IgD-negative memory B cell (primary cell): ENCODE data around the gene GPR89A. TPM values are rescaled to one million over a fixed set of nuclear protein-coding genes. Genes with fewer than 3 reads are reported as not detected.
"Not testable (repeated sequence)": the region's sequence is repeated elsewhere in the genome, so short reads cannot be mapped to it uniquely, and the experiment has no call there.

Source experiments
- H3K27ac Mint-ChIP-seq, 3 donors: one replicate each; pipeline ENCODE4 v1.8.0; 2020 to 2022; ENCODE audit warnings: mild to moderate bottlenecking in 3 of 3, mixed read lengths in 3 of 3, moderate library complexity in 1 of 3
- H3K27me3 Mint-ChIP-seq: one replicate; pipeline ENCODE4 v1.8.0; 2021; ENCODE audit warnings: mixed read lengths
- H3K36me3 Mint-ChIP-seq: one replicate; pipeline ENCODE4 v1.8.0; 2020; ENCODE audit warnings: mild to moderate bottlenecking, mixed read lengths
- H3K4me1 Mint-ChIP-seq, 3 donors: one replicate each; pipeline ENCODE4 v1.8.0; 2020 to 2022; ENCODE audit warnings: mixed read lengths in 3 of 3, mild to moderate bottlenecking in 1 of 3
- H3K4me3 Mint-ChIP-seq, 4 donors: one replicate each; pipeline ENCODE4 v1.8.0; 2020 to 2022; ENCODE audit warnings: mild to moderate bottlenecking in 4 of 4, mixed read lengths in 4 of 4, moderate library complexity in 3 of 4
- H3K9me3 Mint-ChIP-seq, 3 donors: one replicate each; pipeline ENCODE4 v1.8.0; 2020 to 2021; ENCODE audit warnings: mixed read lengths in 3 of 3, mild to moderate bottlenecking in 1 of 3
- polyA plus RNA-seq: library from polyadenylated mRNA; unstranded; fragments of 300-500 nt; fragmentation: Illumina TruSeq; gene quantifications from one replicate; pipeline ENCODE4 v1.2.3, GENCODE V29; 2021

GPR89A gene
- polyA plus RNA-seq, 1 donor from 2014 or later, result 14.8 TPM

- Mint-ChIP-seq H3K4me1 (no peaks in the 10 kb centered on the region), H3K9me3 (no peaks in the 10 kb centered on the region), H3K27me3 (peaks cover 3% of the 10 kb centered on the region), H3K4me3 (no peak overlapping the region), H3K27ac (no peak overlapping the region), H3K36me3 (no peaks in the 10 kb centered on the region)
Observed at GRCh38 chr1:145701306-145701862, 93.6 kb downstream of the GPR89A start.

GRCh38 chr1:145702052-145702451 is 94.3 kb downstream of the GPR89A start:
- H3K27me3 Mint-ChIP-seq, result peaks cover 3% of the 10 kb centered on the region
- H3K9me3 Mint-ChIP-seq, result no peaks in the 10 kb centered on the region
- H3K27ac Mint-ChIP-seq, result no peak overlapping the region
- H3K36me3 Mint-ChIP-seq, result no peaks in the 10 kb centered on the region
- no peak overlapping the region for H3K4me3 Mint-ChIP-seq
- H3K4me1 Mint-ChIP-seq, result no peaks in the 10 kb centered on the region

GRCh38 chr1:145702826-145703225 is 95.0 kb downstream of the GPR89A start:
- Mint-ChIP-seq H3K4me1 (peaks cover 0 to under 1% (median under 1%) of the 10 kb centered on the region in 3 donors), H3K27ac (no peak overlapping the region), H3K36me3 (no peaks in the 10 kb centered on the region), H3K9me3 (no peaks in the 10 kb centered on the region), H3K4me3 (no peak overlapping the region), H3K27me3 (peaks cover 3% of the 10 kb centered on the region)

GRCh38 chr1:145705622-145706021 is 97.8 kb downstream of the GPR89A start:
- Mint-ChIP-seq H3K9me3 (peaks cover 0 to 3% (median 0%) of the 10 kb centered on the region in 3 donors), H3K36me3 (peaks cover 2% of the 10 kb centered on the region), H3K27me3 (peaks cover 3% of the 10 kb centered on the region), H3K4me3 (no peak overlapping the region), H3K27ac (no peak overlapping the region), H3K4me1 (peaks cover 0 to 8% (median 2%) of the 10 kb centered on the region in 3 donors)

- Mint-ChIP-seq H3K27me3 (peaks cover 3% of the 10 kb centered on the region), H3K4me3 (no peak overlapping the region), H3K36me3 (peaks cover 2% of the 10 kb centered on the region), H3K9me3 (peaks cover 0 to 3% (median 2%) of the 10 kb centered on the region in 3 donors), H3K4me1 (peaks cover 0 to 8% (median 2%) of the 10 kb centered on the region in 3 donors), H3K27ac (no peak overlapping the region)
Observed at GRCh38 chr1:145706086-145706664, 98.4 kb downstream of the GPR89A start.

GRCh38 chr1:145707183-145707867 is 99.5 kb downstream of the GPR89A start, which contains the start of gene PDZK1:
TSS of gene PDZK1 (minus strand) at chr1:145707368. CDS start at chr1:145688021, 19,347 bp downstream.
- peaks cover 0 to 8% (median 2%) of the 10 kb centered on the region in 3 donors for H3K4me1 Mint-ChIP-seq
- H3K27ac Mint-ChIP-seq, result no peak within 1 kb of the TSS
- H3K36me3 Mint-ChIP-seq, result peaks cover 2% of the 10 kb centered on the region
- peaks cover 0 to 3% (median 2%) of the 10 kb centered on the region in 3 donors for H3K9me3 Mint-ChIP-seq
- H3K27me3 Mint-ChIP-seq, result peaks cover 3% of the 10 kb centered on the region
- no peak within 1 kb of the TSS for H3K4me3 Mint-ChIP-seq

GRCh38 chr1:145708063-145708462 is 100.3 kb downstream of the GPR89A start:
- peaks cover 0 to 3% (median 2%) of the 10 kb centered on the region in 3 donors for H3K9me3 Mint-ChIP-seq
- H3K36me3 Mint-ChIP-seq, result peaks cover 2% of the 10 kb centered on the region
- H3K27ac Mint-ChIP-seq, result no peak overlapping the region
- H3K4me1 Mint-ChIP-seq, result peaks cover 0 to 8% (median 2%) of the 10 kb centered on the region in 3 donors
- H3K27me3 Mint-ChIP-seq, result peaks cover 3% of the 10 kb centered on the region
- no peak overlapping the region for H3K4me3 Mint-ChIP-seq

- peak overlapping the region in 1 of 4 donors; percentile 51 for H3K4me3 Mint-ChIP-seq
- peaks cover 2% of the 10 kb centered on the region for H3K36me3 Mint-ChIP-seq
- H3K4me1 Mint-ChIP-seq, result peaks cover 0 to 8% (median 2%) of the 10 kb centered on the region in 3 donors
- no peak overlapping the region for H3K27ac Mint-ChIP-seq
- H3K27me3 Mint-ChIP-seq, result no peaks in the 10 kb centered on the region
- H3K9me3 Mint-ChIP-seq, result peaks cover 0 to 3% (median 2%) of the 10 kb centered on the region in 3 donors
Observed at GRCh38 chr1:145710291-145711027, 102.7 kb downstream of the GPR89A start.

- Mint-ChIP-seq H3K4me1 (peaks cover 0 to 8% (median 2%) of the 10 kb centered on the region in 3 donors), H3K36me3 (peaks cover 2% of the 10 kb centered on the region), H3K9me3 (peaks cover 0 to 3% (median 2%) of the 10 kb centered on the region in 3 donors), H3K27ac (no peak overlapping the region), H3K27me3 (no peaks in the 10 kb centered on the region), H3K4me3 (no peak overlapping the region)
Observed at GRCh38 chr1:145711213-145711651, 103.4 kb downstream of the GPR89A start.

GRCh38 chr1:145714524-145715111 is 106.8 kb downstream of the GPR89A start:
- no peak overlapping the region for H3K27ac Mint-ChIP-seq
- H3K4me3 Mint-ChIP-seq, result no peak overlapping the region
- peaks cover 0 to 3% (median 2%) of the 10 kb centered on the region in 3 donors for H3K9me3 Mint-ChIP-seq
- peaks cover 2% of the 10 kb centered on the region for H3K36me3 Mint-ChIP-seq
- no peaks in the 10 kb centered on the region for H3K27me3 Mint-ChIP-seq
- H3K4me1 Mint-ChIP-seq, result peaks cover 0 to 2% (median 0%) of the 10 kb centered on the region in 3 donors

GRCh38 chr1:145716641-145717345 is 109.0 kb downstream of the GPR89A start:
- no peak overlapping the region for H3K4me3 Mint-ChIP-seq
- no peaks in the 10 kb centered on the region for H3K9me3 Mint-ChIP-seq
- H3K27ac Mint-ChIP-seq, result peak overlapping the region in 1 of 3 donors; percentile 66
- H3K4me1 Mint-ChIP-seq, result peaks cover 0 to 8% (median 7%) of the 10 kb centered on the region in 3 donors
- peaks cover 7% of the 10 kb centered on the region for H3K27me3 Mint-ChIP-seq
- no peaks in the 10 kb centered on the region for H3K36me3 Mint-ChIP-seq

- H3K27ac Mint-ChIP-seq, result peak overlapping the region in 1 of 3 donors; percentile 60
- no peaks in the 10 kb centered on the region for H3K36me3 Mint-ChIP-seq
- H3K27me3 Mint-ChIP-seq, result peaks cover 9% of the 10 kb centered on the region
- no peaks in the 10 kb centered on the region for H3K9me3 Mint-ChIP-seq
- peaks cover 0 to 8% (median 7%) of the 10 kb centered on the region in 3 donors for H3K4me1 Mint-ChIP-seq
- no peak overlapping the region for H3K4me3 Mint-ChIP-seq
Observed at GRCh38 chr1:145717833-145718232, 110.0 kb downstream of the GPR89A start.

GRCh38 chr1:145718465-145718864 is 110.7 kb downstream of the GPR89A start:
- H3K27me3 Mint-ChIP-seq, result peaks cover 10% of the 10 kb centered on the region
- H3K36me3 Mint-ChIP-seq, H3K4me1 Mint-ChIP-seq, H3K9me3 Mint-ChIP-seq, H3K4me3 Mint-ChIP-seq, H3K27ac Mint-ChIP-seq: not testable (repeated sequence)
